Peyer's patch (tissue), 4 donors: ENCODE results near the gene TKTL2. TPM values are rescaled to one million over a fixed set of nuclear protein-coding genes. Genes with fewer than 3 reads are reported as not detected.

Experiments
- DNase-seq, 3 donors: peaks; one replicate each; pipeline ENCODE4 v3.0.0-alpha.2; 2017 to 2019
- H3K27ac ChIP-seq, 4 donors: fragments of 200-600 bp; sonication (generic); one replicate each; pipeline ENCODE4 v1.5.1; 2016 to 2019
- H3K27me3 ChIP-seq, 2 donors: fragments of 200-600 bp; sonication (generic); one replicate each; pipeline ENCODE4 v1.5.1; 2019
- H3K36me3 ChIP-seq, 3 donors: fragments of 200-600 bp; sonication (generic); one replicate each; pipeline ENCODE4 v1.5.1; 2016 to 2019
- H3K4me1 ChIP-seq, 4 donors: fragments of 200-600 bp; sonication (generic); one replicate each; pipeline ENCODE4 v1.5.1; 2016 to 2019
- H3K4me3 ChIP-seq, 4 donors: fragments of 200-600 bp; sonication (generic); 1 replicate in 3 of 4; 2 replicates in 1 of 4; pipeline ENCODE4 v1.5.1; 2016 to 2019; ENCODE audit warnings: mild to moderate bottlenecking in 1 of 4
- H3K9me3 ChIP-seq, 4 donors: fragments of 200-600 bp; sonication (generic); one replicate each; pipeline ENCODE4 v1.5.1; 2016 to 2019; ENCODE audit warnings: mild to moderate bottlenecking in 1 of 4
- CTCF ChIP-seq, 6 experiments: fragments of 450-650 bp in 4 of 6; fragments of 200-600 bp in 2 of 6; sonication (generic) in 1 of 6; IDR thresholded peaks; one replicate each; pipeline ENCODE4 v1.5.1; 2017 to 2019; ENCODE audit warnings: antibody characterized with exemption in 6 of 6, mild to moderate bottlenecking in 3 of 6, moderate library complexity in 1 of 6
- POLR2A ChIP-seq, 2 donors: fragments of 450-650 bp; IDR thresholded peaks; one replicate each; pipeline ENCODE4 v1.5.1; 2017; ENCODE audit warnings: antibody characterized with exemption in 2 of 2, mild to moderate bottlenecking in 2 of 2, moderate library complexity in 2 of 2
- total RNA-seq, 4 donors: library from RNA; depleted of rRNA; stranded (reverse); fragments of >200 nt; gene quantifications; one replicate each; pipeline ENCODE4 v1.1.0, GENCODE V29; 2016

Gene TKTL2
- total RNA-seq, 4 donors from 2014 or later = not detected

- TF ChIP-seq CTCF (IDR thresholded peaks at IDR 0.05) (no peak), POLR2A (IDR thresholded peaks at IDR 0.05) (no peak)
- no peaks in the 10 kb centered on the region for H3K36me3 ChIP-seq
- H3K4me1 ChIP-seq = no peaks in the 10 kb centered on the region
- no peak overlapping the region for H3K27ac ChIP-seq
- no peaks in the 10 kb centered on the region for H3K9me3 ChIP-seq
- H3K27me3 ChIP-seq = no peaks in the 10 kb centered on the region
- no peak overlapping the region for H3K4me3 ChIP-seq
- no peak for DNase-seq
These were observed 424 bp downstream of the TKTL2 start for GRCh38 chr4:163473130-163473529.

- Histone ChIP-seq H3K9me3 (no peaks in the 10 kb centered on the region), H3K27me3 (no peaks in the 10 kb centered on the region), H3K4me3 (no peak overlapping the region), H3K36me3 (no peaks in the 10 kb centered on the region), H3K4me1 (no peaks in the 10 kb centered on the region), H3K27ac (no peak overlapping the region)
- DNase-seq = no peak
- TF ChIP-seq POLR2A (IDR thresholded peaks at IDR 0.05) = no peak
- no peak for TF ChIP-seq CTCF (IDR thresholded peaks at IDR 0.05)
These were observed 3.2 kb downstream of the TKTL2 start for GRCh38 chr4:163470391-163470790.

GRCh38 chr4:163467082-163467770 lies 6.3 kb downstream of the TKTL2 start:
- H3K4me1 ChIP-seq = no peaks in the 10 kb centered on the region
- DNase-seq = no peak

GRCh38 chr4:163462556-163462955 lies 11.0 kb downstream of the TKTL2 start:
- Histone ChIP-seq H3K27me3 (no peaks in the 10 kb centered on the region), H3K36me3 (no peaks in the 10 kb centered on the region), H3K27ac (no peak overlapping the region), H3K4me3 (no peak overlapping the region), H3K4me1 (no peaks in the 10 kb centered on the region), H3K9me3 (no peaks in the 10 kb centered on the region)
- no peak for DNase-seq
- TF ChIP-seq POLR2A (IDR thresholded peaks at IDR 0.05) (no peak), CTCF (IDR thresholded peaks at IDR 0.05) (no peak)

More at GRCh38 chr4:163467082-163467770, 6.3 kb downstream of the TKTL2 start:
- no peak overlapping the region for H3K4me3 ChIP-seq
- H3K27me3 ChIP-seq = no peaks in the 10 kb centered on the region
- no peak for TF ChIP-seq CTCF (IDR thresholded peaks at IDR 0.05)
- TF ChIP-seq POLR2A (IDR thresholded peaks at IDR 0.05) = no peak
- H3K9me3 ChIP-seq = no peaks in the 10 kb centered on the region
- H3K36me3 ChIP-seq = no peaks in the 10 kb centered on the region
- no peak overlapping the region for H3K27ac ChIP-seq

GRCh38 chr4:163448540-163449203 lies 24.9 kb downstream of the TKTL2 start:
- Histone ChIP-seq H3K4me1 (no peaks in the 10 kb centered on the region), H3K36me3 (no peaks in the 10 kb centered on the region), H3K4me3 (no peak overlapping the region), H3K27ac (no peak overlapping the region), H3K27me3 (no peaks in the 10 kb centered on the region), H3K9me3 (no peaks in the 10 kb centered on the region)
- no peak for DNase-seq
- TF ChIP-seq CTCF (IDR thresholded peaks at IDR 0.05) (no peak), POLR2A (IDR thresholded peaks at IDR 0.05) (no peak)
